Keratinocyte (primary cell): ENCODE results near the gene ELOA. TPM values are rescaled to one million over a fixed set of nuclear protein-coding genes. Genes with fewer than 3 reads are reported as not detected.

ENCODE experiments used
- DNase-seq: peaks from one replicate; pipeline ENCODE4 v3.0.0-alpha.2; 2011; ENCODE audit warnings: low read depth, missing footprints, low spot score
- FAIRE-seq: peaks from 2 replicates; lab custom pipeline; 2011; peaks lifted over from hg19 to GRCh38; lab: Jason Lieb, UNC
- H2AFZ ChIP-seq: 2 replicates; pipeline ENCODE4 v1.6.0; 2012; ENCODE audit warnings: low read length, control low read depth, inconsistent platforms; ENCODE audit not compliant: control insufficient read depth
- H3K27ac ChIP-seq: 2 replicates; pipeline ENCODE4 v1.5.1; 2011; ENCODE audit warnings: low read length; ENCODE audit not compliant: control insufficient read depth, insufficient read depth
- H3K27me3 ChIP-seq: 3 replicates; pipeline ENCODE4 v1.6.0; 2011; ENCODE audit warnings: low read length; ENCODE audit not compliant: control insufficient read depth, insufficient read depth; ENCODE audit errors: extremely low read depth
- H3K36me3 ChIP-seq, 2 experiments: 2 replicates in 1 of 2; 3 replicates in 1 of 2; pipeline ENCODE4 v1.5.1; 2011; ENCODE audit warnings: low read length in 2 of 2, mild to moderate bottlenecking in 1 of 2; ENCODE audit not compliant: control insufficient read depth in 2 of 2, insufficient read depth in 2 of 2; ENCODE audit errors: extremely low read depth in 1 of 2
- H3K4me1 ChIP-seq: 3 replicates; pipeline ENCODE4 v1.5.1; 2011; ENCODE audit warnings: low read length; ENCODE audit not compliant: control insufficient read depth, insufficient read depth; ENCODE audit errors: extremely low read depth
- H3K4me2 ChIP-seq: 3 replicates; pipeline ENCODE4 v1.6.0; 2011; ENCODE audit warnings: low read depth, low read length; ENCODE audit not compliant: control insufficient read depth, insufficient read depth; ENCODE audit errors: extremely low read depth
- H3K4me3 ChIP-seq, 3 experiments: fragments of 200-600 bp in 1 of 3; sonication (generic) in 1 of 3; 2 replicates in 2 of 3; 3 replicates in 1 of 3; pipeline ENCODE4 v1.5.1; 2011 to 2016; ENCODE audit warnings: low read length in 3 of 3, mild to moderate bottlenecking in 3 of 3, control low read depth in 2 of 3, inconsistent platforms in 1 of 3, low read depth in 1 of 3, mixed read lengths in 1 of 3, mixed run types in 1 of 3, moderate library complexity in 1 of 3; ENCODE audit not compliant: control insufficient read depth in 2 of 3, insufficient read depth in 2 of 3; ENCODE audit errors: extremely low read depth in 1 of 3
- H3K79me2 ChIP-seq: 2 replicates; pipeline ENCODE4 v1.6.0; 2012; ENCODE audit warnings: low read length; ENCODE audit not compliant: control insufficient read depth, insufficient read depth
- H3K9ac ChIP-seq: 3 replicates; pipeline ENCODE4 v1.6.0; 2011; ENCODE audit warnings: low read length; ENCODE audit not compliant: control insufficient read depth, insufficient read depth; ENCODE audit errors: extremely low read depth
- H3K9me1 ChIP-seq: 3 replicates; pipeline ENCODE4 v1.6.0; 2011; ENCODE audit warnings: low read length; ENCODE audit not compliant: control insufficient read depth, insufficient read depth; ENCODE audit errors: extremely low read depth
- H3K9me3 ChIP-seq: 2 replicates; pipeline ENCODE4 v1.5.1; 2012; ENCODE audit warnings: low read depth, low read length; ENCODE audit not compliant: control insufficient read depth
- H4K20me1 ChIP-seq: 3 replicates; pipeline ENCODE4 v1.6.0; 2011; ENCODE audit warnings: low read length; ENCODE audit not compliant: control insufficient read depth, insufficient read depth; ENCODE audit errors: extremely low read depth
- CTCF ChIP-seq, 3 experiments: IDR thresholded peaks in 1 of 3; conservative IDR thresholded peaks in 1 of 3; optimal IDR thresholded peaks in 1 of 3; 2 replicates in 2 of 3; 3 replicates in 1 of 3; pipeline versions ENCODE3 to v1.5.1; 2011; ENCODE audit warnings: low read length in 3 of 3, mild to moderate bottlenecking in 3 of 3, moderate library complexity in 2 of 3, control low read depth in 1 of 3, inconsistent platforms in 1 of 3; ENCODE audit not compliant: insufficient read depth in 2 of 3; ENCODE audit errors: extremely low read depth in 1 of 3
- EZH2 ChIP-seq: IDR thresholded peaks from one replicate; pipeline ENCODE4 v1.6.1; 2012; ENCODE audit warnings: inconsistent platforms, mild to moderate bottlenecking, low read length, moderate library complexity
- dilution Hi-C: fragments of 300-500 bp; cut with MboI; formaldehyde crosslinking; loops from one replicate; pipeline ENCODE4 v1.7.0; 2020; ENCODE audit warnings: low sequenced_read_pairs; ENCODE audit not compliant: extremely low pct_ligation_motif_present
- polyA plus RNA-seq, 5 experiments: library from polyadenylated mRNA; depleted of rRNA in 3 of 5; stranded (reverse) in 3 of 5; stranded (forward) in 1 of 5; unstranded in 1 of 5; fragments of >200 nt; gene quantifications; 1 replicate in 1 of 5; 2 replicates in 3 of 5; 3 replicates in 1 of 5; pipeline versions ENCODE4 v1.2.1 to v1.2.3, GENCODE V29; 2011 to 2012; ENCODE audit warnings: missing spikeins in 2 of 5, low read depth in 1 of 5, low replicate concordance in 1 of 5

Gene ELOA
- polyA plus RNA-seq, 1 donor (not counting 4 experiments of a cell fraction or from before 2014, with no cell fraction given), result 31.8 TPM

- no peak overlapping the region for H3K27ac ChIP-seq
- TF ChIP-seq CTCF (optimal IDR thresholded peaks at IDR 0.05 in 1 of 3, IDR thresholded peaks at IDR 0.05 in 1 of 3, conservative IDR thresholded peaks at IDR 0.05 in 1 of 3; ENCODE audit: extremely low read depth in 1 of 3, insufficient read depth in 2 of 3, low read length in 3 of 3) (no peak), EZH2 (no peak)
- H3K36me3 ChIP-seq, result peaks cover 4 to 6% of the 10 kb centered on the region in 2 experiments
- H3K79me2 ChIP-seq, result peaks cover 18% of the 10 kb centered on the region
- H3K9me1 ChIP-seq, result no peaks in the 10 kb centered on the region
- dilution Hi-C loops, result no loop called here
- no peak overlapping the region for H3K4me2 ChIP-seq
- FAIRE-seq, result no peak
- no peaks in the 10 kb centered on the region for H3K9me3 ChIP-seq
- no peaks in the 10 kb centered on the region for H3K27me3 ChIP-seq
- H3K4me1 ChIP-seq, result peaks cover 7% of the 10 kb centered on the region
- no peaks in the 10 kb centered on the region for H4K20me1 ChIP-seq
- no peak for DNase-seq
- no peak overlapping the region for H3K9ac ChIP-seq
- H3K4me3 ChIP-seq, result no peak overlapping the region
- H2AFZ ChIP-seq, result no peak overlapping the region
These were observed 29.6 kb downstream of the ELOA start for GRCh38 chr1:23772854-23773242.

GRCh38 chr1:23774174-23774880 lies 31.1 kb downstream of the ELOA start:
- FAIRE-seq (no peak), DNase-seq (no peak)
- Histone ChIP-seq H3K27me3 (no peaks in the 10 kb centered on the region), H4K20me1 (peaks cover under 1% of the 10 kb centered on the region), H3K9me3 (no peaks in the 10 kb centered on the region), H3K79me2 (peaks cover 29% of the 10 kb centered on the region), H3K4me3 (no peak overlapping the region), H3K4me1 (peaks cover 12% of the 10 kb centered on the region), H2AFZ (no peak overlapping the region), H3K9me1 (no peaks in the 10 kb centered on the region), H3K27ac (no peak overlapping the region), H3K9ac (no peak overlapping the region), H3K4me2 (no peak overlapping the region), H3K36me3 (peaks cover 3 to 4% of the 10 kb centered on the region in 2 experiments)
- TF ChIP-seq EZH2 (no peak), CTCF (optimal IDR thresholded peaks at IDR 0.05 in 1 of 3, IDR thresholded peaks at IDR 0.05 in 1 of 3, conservative IDR thresholded peaks at IDR 0.05 in 1 of 3; ENCODE audit: extremely low read depth in 1 of 3, insufficient read depth in 2 of 3, low read length in 3 of 3) (no peak)
- dilution Hi-C loops, result no loop called here
